Neural cell (in vitro differentiated cells): Measurements from ENCODE around the gene ABCA6. TPM values are rescaled to one million over a fixed set of nuclear protein-coding genes. Genes with fewer than 3 reads are reported as not detected.

Experiments used
- H2AFZ ChIP-seq: fragments of 200-600, 300-800 bp; sonication (generic), shearing (Covaris generic); 2 replicates; pipeline ENCODE4 v1.6.0; 2014; ENCODE audit warnings: low read depth, mild to moderate bottlenecking, antibody characterized with exemption, low read length, moderate library complexity
- H3F3A ChIP-seq: fragments of 200-600 bp; shearing (Covaris generic); 2 replicates; pipeline ENCODE4 v1.6.1; 2016; ENCODE audit warnings: mild to moderate bottlenecking, moderate library complexity, mixed read lengths, antibody characterized with exemption, low read length; ENCODE audit not compliant: insufficient read depth, poor library complexity, severe bottlenecking
- H3K27ac ChIP-seq: fragments of 200-600, 300-800 bp; sonication (generic), shearing (Covaris generic); 2 replicates; pipeline ENCODE4 v1.5.1; 2014; ENCODE audit warnings: mild to moderate bottlenecking, low read length, moderate library complexity
- H3K27me3 ChIP-seq: fragments of 300-800, 200-600 bp; sonication (generic), shearing (Covaris generic); 2 replicates; pipeline ENCODE4 v1.6.0; 2014; ENCODE audit warnings: mild to moderate bottlenecking, low read depth, low read length, moderate library complexity; ENCODE audit not compliant: insufficient read depth
- H3K36me3 ChIP-seq: fragments of 300-800, 200-600 bp; sonication (generic), shearing (Covaris generic); 2 replicates; pipeline ENCODE4 v1.5.1; 2014; ENCODE audit warnings: mild to moderate bottlenecking, antibody characterized with exemption, low read length, moderate library complexity; ENCODE audit not compliant: insufficient read depth
- H3K4me2 ChIP-seq: fragments of 300-800, 200-600 bp; sonication (generic), shearing (Covaris generic); 2 replicates; pipeline ENCODE4 v1.6.0; 2014; ENCODE audit warnings: mild to moderate bottlenecking, low read length
- H3K4me3 ChIP-seq: fragments of 300-800, 200-600 bp; sonication (generic), shearing (Covaris generic); 2 replicates; pipeline ENCODE4 v1.5.1; 2014; ENCODE audit warnings: mild to moderate bottlenecking, low read length, moderate library complexity
- H3K79me2 ChIP-seq: fragments of 200-600 bp; shearing (Covaris generic); replicated peaks from 2 replicates; pipeline ENCODE4 v1.6.0; 2014; ENCODE audit warnings: mild to moderate bottlenecking, low read length, moderate library complexity; ENCODE audit not compliant: insufficient read depth
- H3K9ac ChIP-seq: fragments of 300-800, 200-600 bp; sonication (generic), shearing (Covaris generic); 2 replicates; pipeline ENCODE4 v1.6.1; 2016; ENCODE audit warnings: mild to moderate bottlenecking, low read length, mixed read lengths
- H3K9me2 ChIP-seq: fragments of 200-600 bp; shearing (Covaris generic); 2 replicates; pipeline ENCODE4 v1.6.1; 2016; ENCODE audit warnings: mild to moderate bottlenecking, low read length, mixed read lengths; ENCODE audit not compliant: insufficient read depth
- H3K9me3 ChIP-seq: fragments of 200-600, 300-800 bp; sonication (generic), shearing (Covaris generic); 2 replicates; pipeline ENCODE4 v1.6.1; 2016; ENCODE audit warnings: mild to moderate bottlenecking, mixed run types, low read length, moderate library complexity, mixed read lengths
- H4K20me1 ChIP-seq: fragments of 200-600 bp; shearing (Covaris generic); 2 replicates; pipeline ENCODE4 v1.6.1; 2016; ENCODE audit warnings: mild to moderate bottlenecking, mixed run types; ENCODE audit not compliant: insufficient read depth
- CTCF ChIP-seq: fragments of 450-650 bp; IDR thresholded peaks from 2 replicates; pipeline ENCODE4 v1.5.1; 2014; ENCODE audit warnings: antibody characterized with exemption, mild to moderate bottlenecking, moderate library complexity; ENCODE audit not compliant: poor library complexity, severe bottlenecking
- EP300 ChIP-seq: fragments of 450-650 bp; conservative IDR thresholded peaks from 2 replicates; pipeline ENCODE4 v1.6.1; 2014; ENCODE audit warnings: antibody characterized with exemption, mild to moderate bottlenecking, moderate library complexity; ENCODE audit not compliant: poor library complexity, severe bottlenecking
- EZH2 ChIP-seq: fragments of 200-600, 300-800 bp; shearing (Covaris generic), sonication (generic); IDR thresholded peaks from 2 replicates; pipeline ENCODE4 v1.6.1; 2014; ENCODE audit warnings: antibody characterized with exemption, low read length, borderline replicate concordance, mild to moderate bottlenecking; ENCODE audit not compliant: insufficient read depth, poor library complexity, severe bottlenecking
- MXI1 ChIP-seq: fragments of 450-650 bp; conservative IDR thresholded peaks from 2 replicates; pipeline ENCODE4 v1.6.1; 2014; ENCODE audit warnings: antibody characterized with exemption, mild to moderate bottlenecking; ENCODE audit not compliant: poor library complexity, severe bottlenecking
- POLR2AphosphoS5 ChIP-seq: IDR thresholded peaks from 2 replicates; pipeline ENCODE4 v1.6.1; 2012
- RAD21 ChIP-seq: fragments of 450-650 bp; conservative IDR thresholded peaks from 2 replicates; pipeline ENCODE4 v1.6.1; 2014; ENCODE audit warnings: antibody characterized with exemption, mild to moderate bottlenecking, moderate library complexity
- SMC3 ChIP-seq: fragments of 450-650 bp; conservative IDR thresholded peaks from 2 replicates; pipeline ENCODE4 v1.6.1; 2014; ENCODE audit warnings: antibody characterized with exemption, mild to moderate bottlenecking, moderate library complexity; ENCODE audit not compliant: poor library complexity
- TAF1 ChIP-seq: IDR thresholded peaks from 2 replicates; pipeline ENCODE4 v1.6.1; 2012; ENCODE audit warnings: low read depth
- polyA plus RNA-seq: library from polyadenylated mRNA; depleted of rRNA; stranded (reverse); fragments of >200 nt; gene quantifications from 2 replicates; pipeline ENCODE4 v1.2.3, GENCODE V29; 2014
- TF ChIP-seq, protein P1 (sequence below): IDR thresholded peaks from 2 replicates; pipeline ENCODE4 v1.6.1; 2012; ENCODE audit warnings: borderline replicate concordance

Gene ABCA6
- polyA plus RNA-seq, 1 donor from 2014 or later: 1.6 TPM

- H4K20me1 ChIP-seq: no peaks in the 10 kb centered on the region
- TF ChIP-seq CTCF (no peak), TAF1 (no peak), SMC3 (no peak), RAD21 (no peak), EZH2 (no peak), MXI1 (no peak), EP300 (no peak), POLR2AphosphoS5 (no peak)
- TF ChIP-seq, protein P1, sequence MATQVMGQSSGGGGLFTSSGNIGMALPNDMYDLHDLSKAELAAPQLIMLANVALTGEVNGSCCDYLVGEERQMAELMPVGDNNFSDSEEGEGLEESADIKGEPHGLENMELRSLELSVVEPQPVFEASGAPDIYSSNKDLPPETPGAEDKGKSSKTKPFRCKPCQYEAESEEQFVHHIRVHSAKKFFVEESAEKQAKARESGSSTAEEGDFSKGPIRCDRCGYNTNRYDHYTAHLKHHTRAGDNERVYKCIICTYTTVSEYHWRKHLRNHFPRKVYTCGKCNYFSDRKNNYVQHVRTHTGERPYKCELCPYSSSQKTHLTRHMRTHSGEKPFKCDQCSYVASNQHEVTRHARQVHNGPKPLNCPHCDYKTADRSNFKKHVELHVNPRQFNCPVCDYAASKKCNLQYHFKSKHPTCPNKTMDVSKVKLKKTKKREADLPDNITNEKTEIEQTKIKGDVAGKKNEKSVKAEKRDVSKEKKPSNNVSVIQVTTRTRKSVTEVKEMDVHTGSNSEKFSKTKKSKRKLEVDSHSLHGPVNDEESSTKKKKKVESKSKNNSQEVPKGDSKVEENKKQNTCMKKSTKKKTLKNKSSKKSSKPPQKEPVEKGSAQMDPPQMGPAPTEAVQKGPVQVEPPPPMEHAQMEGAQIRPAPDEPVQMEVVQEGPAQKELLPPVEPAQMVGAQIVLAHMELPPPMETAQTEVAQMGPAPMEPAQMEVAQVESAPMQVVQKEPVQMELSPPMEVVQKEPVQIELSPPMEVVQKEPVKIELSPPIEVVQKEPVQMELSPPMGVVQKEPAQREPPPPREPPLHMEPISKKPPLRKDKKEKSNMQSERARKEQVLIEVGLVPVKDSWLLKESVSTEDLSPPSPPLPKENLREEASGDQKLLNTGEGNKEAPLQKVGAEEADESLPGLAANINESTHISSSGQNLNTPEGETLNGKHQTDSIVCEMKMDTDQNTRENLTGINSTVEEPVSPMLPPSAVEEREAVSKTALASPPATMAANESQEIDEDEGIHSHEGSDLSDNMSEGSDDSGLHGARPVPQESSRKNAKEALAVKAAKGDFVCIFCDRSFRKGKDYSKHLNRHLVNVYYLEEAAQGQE: no peak
- no peak overlapping the region for H3K9ac ChIP-seq
- H3K36me3 ChIP-seq: no peaks in the 10 kb centered on the region
- H2AFZ ChIP-seq: no peak overlapping the region
- peak overlapping the region; percentile 65 for H3K27ac ChIP-seq
- H3F3A ChIP-seq: no peaks in the 10 kb centered on the region
- no peaks in the 10 kb centered on the region for H3K27me3 ChIP-seq
- H3K9me3 ChIP-seq: no peaks in the 10 kb centered on the region
- no peak overlapping the region for H3K4me2 ChIP-seq
- no peak overlapping the region for H3K4me3 ChIP-seq
- no peaks in the 10 kb centered on the region for H3K79me2 ChIP-seq
- no peaks in the 10 kb centered on the region for H3K9me2 ChIP-seq
Observed at GRCh38 chr17:69188064-69188463, 46.4 kb upstream of the ABCA6 start.

GRCh38 chr17:69187294-69187693 lies 45.6 kb upstream of the ABCA6 start:
- Histone ChIP-seq H3K36me3 (no peaks in the 10 kb centered on the region), H3K27ac (peak overlapping the region; percentile 65), H3K27me3 (no peaks in the 10 kb centered on the region), H2AFZ (peak overlapping the region; percentile 2), H3K79me2 (no peaks in the 10 kb centered on the region), H3K9me3 (no peaks in the 10 kb centered on the region), H3K9me2 (no peaks in the 10 kb centered on the region), H3K4me2 (no peak overlapping the region), H4K20me1 (no peaks in the 10 kb centered on the region), H3K4me3 (peak overlapping the region; percentile 9), H3K9ac (no peak overlapping the region), H3F3A (no peaks in the 10 kb centered on the region)
- TF ChIP-seq EP300: no peak
- no peak for TF ChIP-seq CTCF
